Aorta (tissue), 5 donors: ENCODE data around the gene CHD6. TPM values are rescaled to one million over a fixed set of nuclear protein-coding genes. Genes with fewer than 3 reads are reported as not detected.
A peak's percentile ranks its signal among the peaks of the same experiment; 100 is the strongest.

Experiments used
- ATAC-seq: fragments of 200-7000 bp; cut with Tn5 transposase; one replicate; pipeline ENCODE4 v1.9.1; 2022; ENCODE audit warnings: moderate library complexity; ENCODE audit not compliant: low FRiP score
- DNase-seq, 2 donors: peaks; one replicate each; pipeline ENCODE4 v3.0.0-alpha.2; 2020
- H3K27ac ChIP-seq, 2 donors: one replicate each; pipeline ENCODE4 v1.5.1; 2013; ENCODE audit warnings: low read length in 2 of 2, mild to moderate bottlenecking in 2 of 2, moderate library complexity in 2 of 2, control low read depth in 1 of 2, inconsistent platforms in 1 of 2, low read depth in 1 of 2
- H3K27me3 ChIP-seq, 2 donors: one replicate each; pipeline ENCODE4 v1.6.1; 2013; ENCODE audit warnings: control low read depth in 1 of 2, low read length in 1 of 2, mild to moderate bottlenecking in 1 of 2, moderate library complexity in 1 of 2; ENCODE audit not compliant: insufficient read depth in 2 of 2, control insufficient read depth in 1 of 2
- H3K36me3 ChIP-seq, 2 donors: one replicate each; pipeline ENCODE4 v1.6.1; 2013; ENCODE audit warnings: control low read depth in 1 of 2, low read length in 1 of 2, mild to moderate bottlenecking in 1 of 2; ENCODE audit not compliant: insufficient read depth in 2 of 2, control insufficient read depth in 1 of 2
- H3K4me1 ChIP-seq, 2 donors: one replicate each; pipeline ENCODE4 v1.6.1; 2013; ENCODE audit warnings: low read length in 2 of 2, control low read depth in 1 of 2, mild to moderate bottlenecking in 1 of 2, moderate library complexity in 1 of 2; ENCODE audit not compliant: insufficient read depth in 2 of 2, control insufficient read depth in 1 of 2
- H3K4me3 ChIP-seq, 2 donors: one replicate each; pipeline ENCODE4 v1.5.1; 2013; ENCODE audit warnings: low read length in 2 of 2, control low read depth in 1 of 2, mild to moderate bottlenecking in 1 of 2
- H3K9me3 ChIP-seq: one replicate; pipeline ENCODE4 v1.6.1; 2013; ENCODE audit warnings: mild to moderate bottlenecking, low read length; ENCODE audit not compliant: control insufficient read depth
- WGBS, 2 donors: extraction: QIAGEN DNeasy Blood & Tissue Kit; methylation state at CpG; one replicate each; pipeline ENCODE4 v1.1.7; 2013; 5-methylcytosine and 5-hydroxymethylcytosine counted together
- intact Hi-C, 2 donors: fragments of 100-400 bp; cut with DNase I; formaldehyde crosslinking; loops; one replicate each; pipeline versions ENCODE4 v1.14.2 to v1.15.0; 2022
- polyA plus RNA-seq, 2 donors: library from polyadenylated mRNA; stranded (reverse); fragments of 200-250 nt; gene quantifications; one replicate each; pipeline ENCODE4 v1.2.3, GENCODE V29; 2013
- total RNA-seq, 2 donors: library from RNA; stranded (reverse); fragmentation: NEBNext Ultra II Directional; extraction: Animal tissue kit (Norgen Biotek cat#: 25700); gene quantifications; one replicate each; pipeline ENCODE4 v1.2.1, GENCODE V29; 2021
- donor health status: healthy with polysubstance abuse.
- donor health status: Bipolar disorder and iron deficiency.
- donor health status: DM: no; HTN: no; CAD: no.
- donor health status: DM: no; HTN: no; CAD: no.
- donor health status: DM: yes; HTN: yes; CAD: no.

CHD6 gene
- total and polyA plus RNA-seq, 4 donors, result 3.3 to 126 (median 69.1) TPM

- WGBS, 2 donors, result 55 to 63% methylated on average over 1 of the region's 1 CpG
- no peak for DNase-seq
Observed at GRCh38 chr20:41424546-41424945, 193.6 kb downstream of the CHD6 start.

GRCh38 chr20:41424011-41424410, 194.2 kb downstream of the CHD6 start:
- H3K27ac ChIP-seq, result no peak overlapping the region
- H3K4me3 ChIP-seq, result no peak overlapping the region
- WGBS, 2 donors, result 87 to 88% methylated on average over 3 of the region's 3 CpGs
- H3K4me1 ChIP-seq, result no peaks in the 10 kb centered on the region
- H3K9me3 ChIP-seq, result no peaks in the 10 kb centered on the region
- intact Hi-C loops, result no loop called here
- no peaks in the 10 kb centered on the region for H3K27me3 ChIP-seq
- no peak for ATAC-seq
- H3K36me3 ChIP-seq, result peaks cover 8 to 9% of the 10 kb centered on the region in 2 donors
- DNase-seq, result no peak

More at GRCh38 chr20:41424546-41424945, 193.6 kb downstream of the CHD6 start:
- no peak overlapping the region for H3K27ac ChIP-seq
- no peaks in the 10 kb centered on the region for H3K4me1 ChIP-seq
- peaks cover 8 to 9% of the 10 kb centered on the region in 2 donors for H3K36me3 ChIP-seq
- no peaks in the 10 kb centered on the region for H3K9me3 ChIP-seq
- no peak for ATAC-seq
- no peaks in the 10 kb centered on the region for H3K27me3 ChIP-seq
- H3K4me3 ChIP-seq, result no peak overlapping the region
- intact Hi-C loops, result no loop called here

- intact Hi-C loops, result no loop called here
- DNase-seq (no peak), ATAC-seq (no peak)
- no peak overlapping the region for H3K4me3 ChIP-seq
- H3K27ac ChIP-seq, result no peak overlapping the region
- peaks cover 9% of the 10 kb centered on the region in 2 donors for H3K36me3 ChIP-seq
- no peaks in the 10 kb centered on the region for H3K27me3 ChIP-seq
- 44 to 45% methylated on average over 2 of the region's 2 CpGs for WGBS, 2 donors
- H3K4me1 ChIP-seq, result no peaks in the 10 kb centered on the region
- H3K9me3 ChIP-seq, result no peaks in the 10 kb centered on the region
Observed at GRCh38 chr20:41422953-41423352, 195.2 kb downstream of the CHD6 start.

- Histone ChIP-seq H3K27ac (no peak overlapping the region), H3K4me1 (no peaks in the 10 kb centered on the region), H3K9me3 (no peaks in the 10 kb centered on the region), H3K36me3 (peaks cover 3 to 13% of the 10 kb centered on the region in 2 donors), H3K4me3 (no peak overlapping the region), H3K27me3 (no peaks in the 10 kb centered on the region)
- ATAC-seq (no peak), DNase-seq (no peak)
- intact Hi-C loops, result loop anchor here in 1 of 2 donors (10.0 kb wide), 1 partner anchor 244 kb away; no protein-coding TSS in a partner anchor
- WGBS, 2 donors, result 87 to 89% methylated on average over 7 of the region's 7 CpGs
Observed at GRCh38 chr20:41418739-41419293, 199.4 kb downstream of the CHD6 start.

GRCh38 chr20:41418031-41418430, 200.1 kb downstream of the CHD6 start:
- Histone ChIP-seq H3K36me3 (peaks cover 3 to 13% of the 10 kb centered on the region in 2 donors), H3K27ac (no peak overlapping the region), H3K4me1 (no peaks in the 10 kb centered on the region), H3K9me3 (no peaks in the 10 kb centered on the region), H3K4me3 (no peak overlapping the region), H3K27me3 (no peaks in the 10 kb centered on the region)
- WGBS, 2 donors, result 85 to 86% methylated on average over 5 of the region's 5 CpGs
- intact Hi-C loops, result loop anchor here in 1 of 2 donors (10.0 kb wide), 1 partner anchor 243 kb away; no protein-coding TSS in a partner anchor
- ATAC-seq (no peak), DNase-seq (no peak)

- intact Hi-C loops, result loop anchor here in 1 of 2 donors (10.0 kb wide), 1 partner anchor 240 kb away; no protein-coding TSS in a partner anchor
- Histone ChIP-seq H3K27me3 (no peaks in the 10 kb centered on the region), H3K36me3 (peaks cover 0 to 7% of the 10 kb centered on the region in 2 donors), H3K4me3 (no peak overlapping the region), H3K4me1 (no peaks in the 10 kb centered on the region), H3K9me3 (no peaks in the 10 kb centered on the region), H3K27ac (no peak overlapping the region)
- 89 to 92% methylated on average over 8 of the region's 8 CpGs for WGBS, 2 donors
- ATAC-seq, result no peak
- DNase-seq, result no peak
Observed at GRCh38 chr20:41415191-41415590, 203.0 kb downstream of the CHD6 start.

- DNase-seq (no peak), ATAC-seq (no peak)
- intact Hi-C loops, result loop anchor here (5.0 to 10.0 kb wide), 3 partner anchors 71 to 241 kb away; partner anchors contain the start of gene LPIN3 (in 1 of the 2)
- Histone ChIP-seq H3K36me3 (peaks cover 0 to 7% of the 10 kb centered on the region in 2 donors), H3K4me1 (no peaks in the 10 kb centered on the region), H3K9me3 (no peaks in the 10 kb centered on the region), H3K27me3 (no peaks in the 10 kb centered on the region), H3K27ac (peak overlapping the region in 1 of 2 donors; percentile 32), H3K4me3 (no peak overlapping the region)
- 84 to 93% methylated on average over 5 of the region's 5 CpGs for WGBS, 2 donors
Observed at GRCh38 chr20:41413169-41413568, 205.0 kb downstream of the CHD6 start.

GRCh38 chr20:41412324-41413120, 205.7 kb downstream of the CHD6 start:
- H3K4me1 ChIP-seq, result no peaks in the 10 kb centered on the region
- peak overlapping the region; percentile 80 to 91 for H3K27ac ChIP-seq
- intact Hi-C loops, result loop anchor here (5.0 to 10.0 kb wide), 3 partner anchors 70 to 240 kb away; partner anchors contain the start of gene LPIN3 (in 1 of the 2)
- H3K27me3 ChIP-seq, result no peaks in the 10 kb centered on the region
- WGBS, 2 donors, result 91 to 93% methylated on average over 12 of the region's 12 CpGs
- ATAC-seq (no peak), DNase-seq (no peak)
- peaks cover 0 to 9% of the 10 kb centered on the region in 2 donors for H3K36me3 ChIP-seq
- H3K9me3 ChIP-seq, result no peaks in the 10 kb centered on the region
- H3K4me3 ChIP-seq, result no peak overlapping the region
